A673 (cell line): Measurements from ENCODE around the gene RTN4.
"Not testable (repeated sequence)": the region's sequence is repeated elsewhere in the genome, so short reads cannot be mapped to it uniquely, and the experiment has no call there.

Experiments used
- CTCF ChIP-seq: fragments of 300-800, 200-600 bp; sonication (generic); conservative IDR thresholded peaks from 2 replicates; pipeline ENCODE4 v1.5.1; 2017; ENCODE audit warnings: low read depth, mild to moderate bottlenecking, antibody characterized with exemption, low read length, moderate library complexity, mixed read lengths
- EZH2 ChIP-seq: fragments of 200-600 bp; sonication (generic); IDR thresholded peaks from 2 replicates; pipeline ENCODE4 v1.6.1; 2017; ENCODE audit warnings: borderline replicate concordance, low read depth, mild to moderate bottlenecking, mixed read lengths, antibody characterized with exemption, low read length; ENCODE audit not compliant: poor library complexity, severe bottlenecking

- not testable (repeated sequence) for TF ChIP-seq CTCF, EZH2
Observed at GRCh38 chr2:55076019-55076418, 25.8 kb upstream of the RTN4 start.
